Lower leg skin (tissue), 4 donors: ENCODE measurements around the gene C11orf91. TPM values are rescaled to one million over a fixed set of nuclear protein-coding genes. Genes with fewer than 3 reads are reported as not detected.
"Not testable (repeated sequence)": the region's sequence is repeated elsewhere in the genome, so short reads cannot be mapped to it uniquely, and the experiment has no call there.

Source experiments
- DNase-seq, 2 donors: peaks; one replicate each; pipeline ENCODE4 v3.0.0-alpha.2; 2019; ENCODE audit warnings: low spot score in 2 of 2
- H3K4me3 ChIP-seq: fragments of 200-600 bp; sonication (generic); 2 replicates; pipeline ENCODE4 v1.5.1; 2017; ENCODE audit warnings: mild to moderate bottlenecking, low read depth; ENCODE audit not compliant: poor library complexity, severe bottlenecking
- CTCF ChIP-seq, 3 donors: fragments of 450-650 bp; IDR thresholded peaks; one replicate each; pipeline ENCODE4 v1.5.1; 2016; ENCODE audit warnings: antibody characterized with exemption in 3 of 3, mild to moderate bottlenecking in 3 of 3, moderate library complexity in 2 of 3
- POLR2A ChIP-seq, 2 donors: fragments of 450-650 bp; IDR thresholded peaks; one replicate each; pipeline ENCODE4 v1.6.1; 2016 to 2017; ENCODE audit warnings: antibody characterized with exemption in 2 of 2, mild to moderate bottlenecking in 1 of 2, moderate library complexity in 1 of 2
- WGBS, 2 donors: methylation state at CpG; one replicate each; pipeline ENCODE4 v1.1.5; 2018; 5-methylcytosine and 5-hydroxymethylcytosine counted together
- intact Hi-C: fragments of 100-400 bp; cut with DNase I; formaldehyde crosslinking; loops from one replicate; pipeline ENCODE4 v1.15.0; 2023; ENCODE audit warnings: low total_unique reads
- total RNA-seq, 4 donors: library from RNA; depleted of rRNA; stranded (reverse); fragments of >200 nt; gene quantifications; one replicate each; pipeline ENCODE4 v1.1.0, GENCODE V29; 2016

C11orf91 gene
- total RNA-seq, 4 donors from 2014 or later = 0.49 TPM; not detected in 3

GRCh38 chr11:33708985-33709384 lies 8.4 kb upstream of the C11orf91 start:
- 78 to 87% methylated on average over 1 of the region's 1 CpG for WGBS, 2 donors
- no peak for TF ChIP-seq CTCF (IDR thresholded peaks at IDR 0.05)
- TF ChIP-seq POLR2A (IDR thresholded peaks at IDR 0.05) = no peak
- intact Hi-C loops = no loop called here
- no peak for DNase-seq
- no peak overlapping the region for H3K4me3 ChIP-seq

- H3K4me3 ChIP-seq, intact Hi-C loops, DNase-seq: not testable (repeated sequence)
- 92% methylated on average over 2 of the region's 2 CpGs; no CpG with 5 or more reads in 1 of the 2 donors for WGBS, 2 donors
Measured at GRCh38 chr11:33707831-33708230, 7.2 kb upstream of the C11orf91 start.

GRCh38 chr11:33706966-33707365 lies 6.3 kb upstream of the C11orf91 start:
- WGBS, 2 donors = 77 to 79% methylated on average over 2 of the region's 2 CpGs

GRCh38 chr11:33706546-33706945 lies 5.9 kb upstream of the C11orf91 start:
- 54 to 57% methylated on average over 2 of the region's 2 CpGs for WGBS, 2 donors
- DNase-seq = no peak
- no peak overlapping the region for H3K4me3 ChIP-seq
- intact Hi-C loops = no loop called here
- no peak for TF ChIP-seq CTCF (IDR thresholded peaks at IDR 0.05)
- no peak for TF ChIP-seq POLR2A (IDR thresholded peaks at IDR 0.05)

More at GRCh38 chr11:33706966-33707365, 6.3 kb upstream of the C11orf91 start:
- H3K4me3 ChIP-seq = no peak overlapping the region
- TF ChIP-seq CTCF (IDR thresholded peaks at IDR 0.05) (no peak), POLR2A (IDR thresholded peaks at IDR 0.05) (no peak)
- DNase-seq = no peak
- intact Hi-C loops = no loop called here

- DNase-seq = no peak
- TF ChIP-seq POLR2A (IDR thresholded peaks at IDR 0.05) = no peak
- TF ChIP-seq CTCF (IDR thresholded peaks at IDR 0.05) = no peak
- intact Hi-C loops = no loop called here
- WGBS, 2 donors = 63 to 80% methylated on average over 7 of the region's 7 CpGs
- no peak overlapping the region for H3K4me3 ChIP-seq
Measured at GRCh38 chr11:33704240-33705002, 3.8 kb upstream of the C11orf91 start.

- DNase-seq = no peak
- WGBS, 2 donors = 56 to 70% methylated on average over 4 of the region's 4 CpGs
- no peak for TF ChIP-seq CTCF (IDR thresholded peaks at IDR 0.05)
- TF ChIP-seq POLR2A (IDR thresholded peaks at IDR 0.05) = no peak
- no peak overlapping the region for H3K4me3 ChIP-seq
- intact Hi-C loops = no loop called here
Measured at GRCh38 chr11:33703788-33704187, 3.2 kb upstream of the C11orf91 start.
